Kidney epithelial cell (primary cell): ENCODE results near the gene GGTLC1. TPM values are rescaled to one million over a fixed set of nuclear protein-coding genes. Genes with fewer than 3 reads are reported as not detected.
"Not testable (repeated sequence)": the region's sequence is repeated elsewhere in the genome, so short reads cannot be mapped to it uniquely, and the experiment has no call there.

Experiments used
- DNase-seq: peaks from one replicate; pipeline ENCODE4 v3.0.0-alpha.2; 2010; ENCODE audit warnings: low read depth
- H3K27me3 ChIP-seq: 2 replicates; pipeline ENCODE4 v1.6.0; 2011; ENCODE audit warnings: low read length; ENCODE audit not compliant: control insufficient read depth, insufficient read depth
- H3K36me3 ChIP-seq: 2 replicates; pipeline ENCODE4 v1.5.1; 2011; ENCODE audit warnings: low read length; ENCODE audit not compliant: control insufficient read depth, insufficient read depth
- H3K4me3 ChIP-seq: 2 replicates; pipeline ENCODE4 v1.5.1; 2011; ENCODE audit warnings: low read depth, mild to moderate bottlenecking, control low read depth, low read length
- total RNA-seq: library from RNA; depleted of rRNA; stranded (reverse); fragments of >200 nt; gene quantifications from 2 replicates; pipeline ENCODE4 v1.2.3, GENCODE V29; 2015
- TF ChIP-seq, protein P1 (sequence below): IDR thresholded peaks from 2 replicates; pipeline ENCODE4 v1.5.1; 2011; ENCODE audit warnings: mild to moderate bottlenecking, moderate library complexity, low read length, control low read depth, inconsistent platforms; ENCODE audit not compliant: insufficient read depth, poor library complexity, severe bottlenecking

The GGTLC1 gene
- total RNA-seq, 1 donor from 2014 or later: not detected

DNA sequence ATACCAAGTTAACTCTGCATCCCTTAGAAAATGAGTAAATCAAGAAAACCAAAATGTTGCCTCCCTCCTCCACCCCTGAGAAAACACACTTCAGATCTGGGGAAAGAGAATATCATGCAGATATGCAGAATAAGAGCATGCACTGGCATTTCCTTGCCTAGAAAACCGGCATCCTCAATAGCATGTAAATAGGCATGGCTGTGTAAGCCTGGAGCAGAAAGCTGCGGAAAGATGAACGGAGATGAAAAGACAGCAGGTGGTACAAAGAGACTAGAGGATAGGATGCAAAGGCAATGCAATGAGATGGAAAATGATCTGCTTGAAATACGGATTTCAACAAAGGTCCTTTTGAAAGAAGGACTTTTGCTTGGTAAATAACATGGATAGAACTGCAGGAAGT lies 10.3 kb upstream of the GGTLC1 start:
- Histone ChIP-seq H3K4me3 (no peak overlapping the region), H3K36me3 (no peaks in the 10 kb centered on the region), H3K27me3 (peaks cover 6% of the 10 kb centered on the region)
- TF ChIP-seq, protein P1, sequence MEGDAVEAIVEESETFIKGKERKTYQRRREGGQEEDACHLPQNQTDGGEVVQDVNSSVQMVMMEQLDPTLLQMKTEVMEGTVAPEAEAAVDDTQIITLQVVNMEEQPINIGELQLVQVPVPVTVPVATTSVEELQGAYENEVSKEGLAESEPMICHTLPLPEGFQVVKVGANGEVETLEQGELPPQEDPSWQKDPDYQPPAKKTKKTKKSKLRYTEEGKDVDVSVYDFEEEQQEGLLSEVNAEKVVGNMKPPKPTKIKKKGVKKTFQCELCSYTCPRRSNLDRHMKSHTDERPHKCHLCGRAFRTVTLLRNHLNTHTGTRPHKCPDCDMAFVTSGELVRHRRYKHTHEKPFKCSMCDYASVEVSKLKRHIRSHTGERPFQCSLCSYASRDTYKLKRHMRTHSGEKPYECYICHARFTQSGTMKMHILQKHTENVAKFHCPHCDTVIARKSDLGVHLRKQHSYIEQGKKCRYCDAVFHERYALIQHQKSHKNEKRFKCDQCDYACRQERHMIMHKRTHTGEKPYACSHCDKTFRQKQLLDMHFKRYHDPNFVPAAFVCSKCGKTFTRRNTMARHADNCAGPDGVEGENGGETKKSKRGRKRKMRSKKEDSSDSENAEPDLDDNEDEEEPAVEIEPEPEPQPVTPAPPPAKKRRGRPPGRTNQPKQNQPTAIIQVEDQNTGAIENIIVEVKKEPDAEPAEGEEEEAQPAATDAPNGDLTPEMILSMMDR: no peak
- no peak for DNase-seq

GRCh38 chr20:23998392-23998791 lies 9.8 kb upstream of the GGTLC1 start:
- Histone ChIP-seq H3K36me3 (no peaks in the 10 kb centered on the region), H3K27me3 (peaks cover 6% of the 10 kb centered on the region), H3K4me3 (no peak overlapping the region)
- TF ChIP-seq, protein P1: no peak
- DNase-seq: no peak

DNA sequence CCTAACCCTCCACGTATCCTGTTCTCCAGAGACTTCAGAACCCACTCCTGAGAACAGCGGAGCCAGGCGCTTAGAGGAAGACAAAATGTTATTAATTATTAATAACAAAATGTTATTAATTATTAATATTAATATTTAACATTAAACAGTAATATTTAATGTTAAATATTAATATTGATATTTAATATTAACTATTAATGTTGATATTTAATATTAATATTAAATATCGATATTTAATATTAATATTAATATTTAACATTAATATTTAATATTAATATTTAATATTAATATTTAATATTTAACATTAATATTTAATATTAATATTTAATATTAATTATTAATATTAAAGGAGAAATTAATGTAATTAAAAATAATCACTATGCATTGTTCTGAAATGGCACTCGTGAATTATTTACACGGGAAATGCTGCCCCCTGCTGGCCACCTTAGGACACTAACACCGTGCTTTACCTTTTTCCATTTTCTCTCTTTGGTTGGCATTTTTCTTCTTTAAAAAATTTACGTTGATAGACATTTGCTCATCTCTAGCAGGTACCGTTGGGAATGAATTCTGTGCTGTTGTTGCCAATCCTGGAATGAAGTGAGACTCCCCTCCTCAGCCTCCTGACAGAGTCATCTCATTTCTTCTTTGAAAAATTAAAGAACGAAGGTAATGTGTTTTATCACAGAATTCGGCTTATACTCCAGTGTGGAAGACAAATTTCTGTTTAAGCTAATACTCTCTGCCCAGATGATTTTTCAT lies 7.5 kb upstream of the GGTLC1 start:
- no peaks in the 10 kb centered on the region for H3K36me3 ChIP-seq
- H3K4me3 ChIP-seq: no peak overlapping the region
- no peak for DNase-seq
- TF ChIP-seq, protein P1: peak; percentile 61
- no peaks in the 10 kb centered on the region for H3K27me3 ChIP-seq

- not testable (repeated sequence) for H3K27me3 ChIP-seq, H3K4me3 ChIP-seq, DNase-seq, H3K36me3 ChIP-seq
These were observed 6.7 kb upstream of the GGTLC1 start for GRCh38 chr20:23995291-23995690.

GRCh38 chr20:23994001-23994633 lies 5.5 kb upstream of the GGTLC1 start:
- not testable (repeated sequence) for H3K27me3 ChIP-seq, H3K36me3 ChIP-seq, H3K4me3 ChIP-seq, DNase-seq

DNA sequence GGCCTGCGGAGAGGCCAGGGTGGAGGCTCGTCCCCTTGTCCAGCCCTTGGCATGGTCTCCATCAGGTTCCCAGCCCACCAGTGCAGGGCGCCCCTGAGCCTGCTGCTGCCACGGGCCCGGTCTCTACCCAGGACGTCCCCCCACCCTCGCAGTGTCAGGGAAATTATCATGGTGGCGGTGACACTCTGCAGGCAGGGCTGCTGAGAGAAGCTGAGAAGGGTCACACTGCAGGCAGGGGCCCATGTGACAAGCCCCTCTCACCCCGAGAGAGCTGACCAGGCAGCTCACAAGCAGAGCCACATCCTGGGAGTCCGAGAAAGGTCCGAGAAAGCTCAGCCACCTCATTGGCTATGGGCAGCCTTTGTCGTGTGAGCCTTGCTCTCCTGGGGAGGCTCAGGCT lies 4.9 kb upstream of the GGTLC1 start:
- not testable (repeated sequence) for H3K27me3 ChIP-seq, DNase-seq, H3K4me3 ChIP-seq, H3K36me3 ChIP-seq

DNA sequence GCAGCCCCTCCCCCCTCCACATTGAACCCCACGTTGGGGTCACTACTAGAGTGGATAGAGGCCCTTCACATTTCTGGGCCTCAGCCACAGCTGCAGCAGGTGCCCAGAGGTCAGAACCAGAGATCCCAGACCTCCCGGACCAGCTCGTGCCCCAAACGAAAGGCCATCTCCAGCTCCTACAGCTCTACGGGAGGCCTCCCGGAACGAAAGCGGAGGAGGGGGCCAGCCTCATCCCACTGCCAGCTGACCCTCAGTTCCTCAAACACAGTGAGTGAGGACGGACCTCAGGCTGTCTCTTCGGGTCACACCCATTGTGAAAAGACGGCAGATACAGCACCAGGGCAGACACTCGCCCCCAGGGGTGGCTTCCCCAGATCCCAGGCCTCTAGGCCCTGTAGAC lies 1.7 kb upstream of the GGTLC1 start:
- H3K36me3 ChIP-seq, H3K4me3 ChIP-seq, DNase-seq, H3K27me3 ChIP-seq: not testable (repeated sequence)

GRCh38 chr20:23988966-23989365 lies 387 bp upstream of the GGTLC1 start:
- H3K4me3 ChIP-seq, DNase-seq, H3K27me3 ChIP-seq, H3K36me3 ChIP-seq: not testable (repeated sequence)

- not testable (repeated sequence) for DNase-seq
These were observed 1.9 kb downstream of the GGTLC1 start for GRCh38 chr20:23986716-23987115.

DNA sequence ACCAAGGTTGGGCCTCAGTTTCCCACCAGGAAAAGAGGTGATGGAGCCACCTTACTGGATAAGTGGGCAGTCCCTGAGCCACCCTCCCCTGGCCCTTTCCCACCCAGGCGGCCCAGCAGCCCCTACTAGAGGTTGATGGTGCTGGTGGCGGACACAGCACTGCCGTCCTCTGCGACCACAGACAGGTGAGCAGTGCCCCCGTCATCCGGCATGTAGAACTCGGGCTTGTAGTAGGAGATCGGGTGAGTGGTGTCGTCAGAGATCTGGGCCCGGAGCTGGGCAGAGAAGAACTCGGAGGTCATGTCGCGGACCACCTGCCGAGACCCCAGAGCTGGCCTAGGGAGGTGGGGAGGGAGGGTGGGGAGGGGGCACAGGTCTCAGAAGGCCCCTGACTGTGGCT lies 2.3 kb downstream of the GGTLC1 start:
- DNase-seq, H3K4me3 ChIP-seq, H3K27me3 ChIP-seq, H3K36me3 ChIP-seq: not testable (repeated sequence)

More at GRCh38 chr20:23986716-23987115, 1.9 kb downstream of the GGTLC1 start:
- H3K4me3 ChIP-seq, H3K27me3 ChIP-seq, H3K36me3 ChIP-seq: not testable (repeated sequence)

DNA sequence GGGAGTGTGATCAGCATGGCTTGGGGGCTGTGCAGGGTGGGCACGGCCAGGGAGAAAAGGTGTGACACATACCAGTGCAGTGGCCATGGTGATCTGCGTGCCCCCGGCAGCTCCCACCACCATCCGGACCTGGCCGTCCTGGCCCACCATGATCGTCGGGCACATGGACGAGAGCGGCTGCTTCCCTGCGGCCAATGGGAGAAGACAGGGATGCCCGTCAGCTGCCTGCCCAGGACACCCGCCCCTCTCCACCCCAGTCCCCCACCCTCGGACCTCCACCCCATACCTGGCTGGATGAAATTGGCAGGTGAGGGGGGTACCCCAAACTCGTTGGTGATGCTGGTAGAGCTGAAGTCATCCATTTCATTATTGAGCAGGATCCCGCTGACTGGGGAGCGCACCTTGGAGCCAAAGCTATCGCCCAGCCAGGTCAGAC lies 2.8 kb downstream of the GGTLC1 start:
- H3K4me3 ChIP-seq, H3K27me3 ChIP-seq, DNase-seq, H3K36me3 ChIP-seq: not testable (repeated sequence)
